Stimulated activated CD4-positive, alpha-beta T cell treated with anti-CD3 and anti-CD28 coated beads, Interleukin-12 subunit alpha, Interleukin-12 subunit beta, amount 100 ng/mL, for 24 hours (primary cell): ENCODE data around the gene COBL.
A peak's percentile ranks its signal among the peaks of the same experiment; 100 is the strongest.

Experiments
- DNase-seq, 2 experiments: peaks; one replicate each; pipeline ENCODE4 v3.0.0-alpha.2; 2020; ENCODE audit warnings: low read depth in 2 of 2

The COBL gene

DNA sequence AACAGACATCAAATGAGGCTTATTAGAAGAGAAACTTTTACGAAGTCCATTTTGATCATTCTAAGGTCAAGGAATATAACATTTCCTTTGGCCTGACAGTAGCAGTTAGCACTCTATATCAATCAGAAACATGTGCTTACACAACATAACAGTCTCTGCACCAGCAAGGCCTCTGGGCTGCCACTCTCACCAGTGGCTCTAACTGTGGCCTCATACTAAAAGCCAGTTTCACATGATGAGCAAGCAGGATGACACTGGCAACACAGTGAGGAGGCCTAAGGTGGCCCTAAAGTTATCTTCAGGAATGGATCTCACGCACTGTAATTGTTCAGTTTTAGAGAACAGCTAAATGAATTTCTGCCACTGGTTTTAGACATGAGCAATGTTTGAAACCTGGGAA, 126.8 kb downstream of the COBL start:
- DNase-seq, result no peak

DNA sequence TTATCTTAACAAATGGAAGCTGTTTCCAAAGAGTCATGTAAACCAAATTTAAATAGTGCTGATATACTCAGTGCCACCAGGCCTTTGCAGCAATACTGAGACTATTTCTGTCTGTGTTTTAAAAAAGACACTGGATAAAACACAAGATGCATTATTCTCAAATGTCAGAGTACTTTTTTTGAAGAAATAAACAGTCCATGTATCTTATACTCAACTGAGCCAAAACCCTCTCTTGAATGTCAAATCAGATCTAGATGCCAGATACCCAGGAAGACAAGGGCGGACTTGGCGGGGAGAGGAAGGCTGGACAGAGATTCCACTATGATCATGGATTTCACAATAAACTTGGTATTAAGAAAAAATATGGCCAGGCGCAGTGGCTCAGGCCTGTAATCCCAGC, 127.6 kb downstream of the COBL start:
- no peak for DNase-seq

DNA sequence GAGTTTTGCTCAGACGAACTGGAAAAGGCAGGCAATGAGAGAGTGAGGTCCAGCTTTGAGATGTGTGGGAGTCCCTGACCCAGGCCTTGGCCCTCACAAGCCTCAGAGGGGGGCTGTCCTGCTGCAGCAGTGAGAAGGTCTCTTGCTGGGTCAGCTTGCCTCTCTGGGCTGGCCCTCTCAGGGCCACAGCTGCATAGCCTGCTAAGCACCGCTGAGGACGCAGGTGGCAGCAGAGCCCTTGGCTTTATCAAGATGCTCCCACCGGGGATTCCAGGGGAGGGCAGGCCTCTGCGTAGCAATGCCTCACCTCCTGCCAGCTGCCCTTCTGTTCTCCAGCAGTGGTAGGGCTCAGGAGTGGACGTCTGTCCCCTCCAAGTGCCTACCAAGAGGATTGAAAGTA, 128.7 kb downstream of the COBL start:
- no peak for DNase-seq

DNA sequence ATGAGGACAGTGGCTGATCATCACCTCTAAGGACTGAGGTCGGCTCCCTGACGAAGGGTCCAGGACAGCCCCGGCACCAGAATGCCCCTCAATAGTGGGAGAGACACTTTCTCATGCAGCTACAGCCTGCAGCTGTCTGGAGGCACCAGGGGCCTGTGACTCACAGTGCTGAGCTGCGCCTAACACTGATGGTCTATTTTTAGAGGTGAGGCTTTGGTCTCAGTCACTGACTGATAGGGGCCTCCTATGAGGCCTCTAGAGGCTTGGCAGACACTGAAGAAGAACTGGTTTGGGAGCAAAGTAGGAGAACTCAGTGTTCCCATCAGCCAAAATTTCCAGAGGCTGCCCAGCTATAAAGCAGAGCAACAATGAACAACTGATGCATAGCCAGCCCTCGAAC, 130.1 kb downstream of the COBL start:
- DNase-seq, result no peak

DNA sequence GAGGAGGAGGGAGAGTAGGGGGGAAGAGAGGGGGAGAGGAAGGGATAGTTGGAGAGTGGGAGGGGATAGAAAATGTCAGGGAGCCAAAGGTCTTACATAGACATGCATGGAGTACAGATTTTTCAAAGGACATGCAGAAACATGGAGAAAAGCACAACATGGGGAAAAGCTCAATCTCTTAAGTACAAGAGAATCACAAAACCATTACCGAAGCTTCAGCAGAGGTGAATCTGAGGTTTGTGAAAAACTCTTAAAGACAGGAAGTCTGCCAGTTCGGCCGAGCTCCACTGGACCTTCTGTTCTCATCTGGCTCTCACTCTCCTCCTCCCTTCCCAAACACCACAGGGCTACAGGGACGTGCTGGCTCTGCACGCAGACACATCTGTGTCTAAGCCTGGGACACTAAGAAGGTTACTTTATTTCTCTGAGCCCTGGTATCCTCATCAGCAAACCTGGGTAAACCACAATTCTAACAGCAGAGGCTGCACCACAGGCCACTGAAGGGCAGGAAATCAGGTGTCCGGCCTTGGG, 133.9 kb downstream of the COBL start:
- no peak for DNase-seq

DNA sequence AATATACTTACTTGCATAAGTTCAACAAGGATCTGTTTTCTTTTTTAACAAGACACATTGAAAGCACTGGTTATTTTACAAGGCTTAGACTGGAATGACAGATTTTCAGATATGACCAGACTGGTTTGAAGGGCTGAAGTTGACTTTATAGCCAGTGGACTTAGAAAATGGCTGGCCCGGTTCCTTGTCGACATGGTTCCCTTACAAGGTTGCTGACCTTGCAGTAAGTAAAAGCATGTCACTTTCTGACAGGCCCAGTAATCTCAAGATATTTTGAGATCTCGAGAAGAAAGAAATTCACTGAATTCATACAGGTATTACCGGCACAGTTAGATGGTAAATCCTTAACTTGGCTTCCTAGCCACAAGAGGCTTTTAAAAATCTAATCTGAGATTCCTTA, 136.5 kb downstream of the COBL start:
- no peak for DNase-seq

DNA sequence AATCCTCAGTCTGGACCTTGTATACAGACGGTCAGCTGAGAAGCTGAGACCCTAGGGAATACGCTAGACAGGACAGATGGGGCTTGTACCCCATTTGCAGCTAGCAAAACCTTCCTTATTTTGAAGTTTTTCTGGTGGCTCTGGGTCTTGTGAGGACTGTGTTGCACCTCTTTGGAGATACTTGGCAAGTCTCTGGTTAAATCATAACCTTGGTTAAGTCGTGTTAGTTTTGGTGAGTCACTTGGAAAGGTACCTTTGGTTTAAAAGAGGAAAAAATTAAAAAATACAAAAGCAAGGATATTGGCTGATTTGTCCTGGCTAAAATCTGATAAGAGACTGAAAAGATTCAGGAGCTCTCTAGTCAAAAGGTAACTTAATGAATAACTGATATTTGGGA, 140.6 kb downstream of the COBL start:
- DNase-seq, result no peak

DNA sequence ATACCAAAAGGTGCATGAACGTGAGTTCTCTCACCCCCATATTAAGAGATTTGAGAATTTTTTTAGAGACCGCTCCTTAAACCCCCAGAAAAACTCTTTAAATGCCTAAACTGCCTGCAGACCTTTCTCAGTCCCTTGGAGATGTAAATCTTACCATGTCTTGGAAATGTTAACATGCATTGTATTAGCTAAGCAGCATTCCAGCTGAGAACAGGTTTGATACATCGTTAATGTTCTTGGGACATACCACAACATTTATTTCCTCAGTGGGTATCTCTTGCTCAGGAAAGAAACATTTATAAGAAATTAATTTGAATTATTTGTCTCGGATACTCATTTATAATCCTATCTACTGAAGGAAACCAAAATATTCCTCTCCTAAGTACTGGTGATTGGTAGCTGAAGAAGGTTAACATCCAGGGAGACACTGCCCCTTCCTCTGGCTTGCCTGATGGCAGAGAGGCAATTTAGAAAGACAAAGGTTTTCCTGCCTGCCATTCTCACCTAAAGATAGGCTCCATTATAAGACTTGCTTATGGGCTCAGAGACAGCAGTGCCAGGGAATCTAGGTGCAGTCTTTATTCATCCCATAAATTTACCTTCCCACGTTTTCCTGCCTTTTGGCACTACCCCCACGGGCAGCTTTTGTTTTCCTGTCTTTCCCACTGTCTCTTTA, 141.2 kb downstream of the COBL start:
- no peak for DNase-seq

DNA sequence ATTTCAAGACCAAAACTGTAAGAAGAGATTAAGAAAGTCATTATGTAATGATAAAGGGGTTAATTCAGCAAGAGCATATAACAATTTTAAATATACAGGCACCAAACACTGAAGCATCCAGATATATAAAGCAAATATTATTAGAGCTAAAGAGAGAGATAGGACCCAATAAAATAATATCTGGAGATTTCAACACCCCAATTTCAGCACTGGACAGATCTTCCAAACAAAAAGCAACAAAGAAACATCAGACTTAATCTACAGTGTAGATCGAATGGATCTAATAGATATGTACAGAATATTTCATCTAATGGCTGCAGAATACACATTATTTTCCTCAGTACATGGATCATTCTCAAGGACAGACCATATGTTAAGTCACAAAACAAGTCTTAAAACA, 151.3 kb downstream of the COBL start:
- DNase-seq, result no peak

DNA sequence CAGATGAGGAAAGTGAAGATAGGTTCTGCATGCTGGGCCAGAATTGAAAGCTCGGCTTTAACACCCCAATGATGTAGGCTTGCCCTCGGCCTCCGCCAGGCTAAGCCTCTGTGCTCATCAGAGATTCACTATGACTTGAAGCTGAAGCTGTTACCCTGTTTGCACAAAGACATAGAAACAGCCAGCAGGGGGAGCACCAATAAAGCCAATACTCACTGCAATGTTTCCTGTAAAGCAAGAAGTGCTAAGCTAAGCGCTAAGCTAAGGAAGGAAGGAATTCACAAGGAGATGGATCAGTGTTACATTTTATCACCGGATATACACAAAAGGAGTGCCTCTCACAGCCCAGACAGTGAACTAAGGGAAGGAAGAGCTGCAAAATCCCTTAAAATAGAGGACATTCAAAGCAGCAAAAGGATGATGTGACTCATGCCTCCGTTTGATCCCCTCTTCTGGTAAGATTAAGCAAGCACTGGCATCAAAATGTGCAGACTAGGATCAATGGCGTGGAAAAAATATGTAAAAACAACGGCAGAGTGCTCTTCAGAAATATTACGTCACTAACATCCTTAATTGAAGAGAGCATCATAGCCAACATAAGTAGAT, 153.8 kb downstream of the COBL start:
- peak; percentile 32 to 67 for DNase-seq

DNA sequence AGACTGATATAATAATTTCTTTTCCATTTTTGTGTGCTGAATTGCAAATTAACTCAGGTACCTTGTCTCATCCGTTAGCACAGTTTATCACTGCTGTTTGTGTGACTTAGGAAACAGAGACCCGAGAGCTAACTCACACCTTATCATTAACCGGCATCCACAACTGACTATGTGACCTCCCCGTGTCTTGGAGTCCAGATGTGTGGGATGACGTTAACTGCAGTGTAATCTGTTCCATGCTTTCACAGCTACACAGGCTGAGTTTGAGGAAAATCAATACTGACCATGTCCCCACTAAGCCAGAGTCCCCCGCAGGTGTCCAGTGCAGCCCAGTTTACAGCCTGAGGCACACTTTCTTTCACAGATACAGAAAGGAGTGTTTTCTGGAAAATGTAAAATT, 154.7 kb downstream of the COBL start:
- no peak for DNase-seq

DNA sequence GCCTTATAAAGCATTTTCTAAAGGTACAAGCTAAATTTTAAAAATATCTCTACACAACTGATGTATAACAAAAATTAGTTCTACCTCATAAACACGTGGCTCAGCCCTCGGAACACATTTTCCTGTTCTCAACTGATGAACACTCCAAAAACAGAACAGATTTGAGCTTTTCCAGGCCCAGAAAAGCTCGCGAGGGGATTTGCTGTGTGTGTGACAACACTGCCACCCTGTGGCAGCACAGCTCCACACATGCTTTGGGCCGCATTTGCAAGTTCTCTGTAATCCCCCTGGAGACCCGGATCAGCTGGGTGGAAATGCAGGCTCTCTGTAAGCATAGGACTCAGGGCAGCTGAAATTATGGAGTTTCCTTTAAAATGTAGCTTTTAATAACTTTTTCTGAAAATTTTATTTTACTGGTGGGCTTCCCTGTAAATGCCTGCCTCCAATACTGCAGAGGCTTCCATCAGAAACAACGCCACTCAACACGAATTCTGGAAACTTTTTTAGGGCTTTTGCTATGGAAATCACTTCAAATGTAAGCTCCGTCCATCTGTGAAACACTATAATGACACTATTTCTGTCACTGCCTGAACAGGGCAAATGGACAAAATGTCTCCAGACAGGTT, 155.5 kb downstream of the COBL start:
- DNase-seq, result peak; percentile 28 to 43

DNA sequence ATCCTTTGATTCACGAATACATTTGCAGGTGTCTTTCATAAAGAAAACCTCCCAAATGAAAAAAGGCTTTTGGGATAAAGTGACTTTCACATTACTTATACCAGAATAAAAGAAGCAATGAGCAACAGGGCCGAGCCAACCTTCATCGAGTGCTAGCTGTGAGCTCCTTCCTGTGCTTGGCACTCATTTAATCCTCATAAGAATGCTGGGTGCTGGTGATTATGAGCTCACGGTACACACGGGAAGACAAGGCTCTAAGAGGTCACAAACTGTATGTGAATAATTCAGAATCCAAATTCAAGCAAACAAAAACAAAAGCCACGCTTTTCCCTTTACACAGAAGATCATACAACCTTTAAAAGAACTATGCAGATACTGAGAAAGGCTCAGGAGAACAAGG, 156.2 kb downstream of the COBL start:
- DNase-seq, result no peak

DNA sequence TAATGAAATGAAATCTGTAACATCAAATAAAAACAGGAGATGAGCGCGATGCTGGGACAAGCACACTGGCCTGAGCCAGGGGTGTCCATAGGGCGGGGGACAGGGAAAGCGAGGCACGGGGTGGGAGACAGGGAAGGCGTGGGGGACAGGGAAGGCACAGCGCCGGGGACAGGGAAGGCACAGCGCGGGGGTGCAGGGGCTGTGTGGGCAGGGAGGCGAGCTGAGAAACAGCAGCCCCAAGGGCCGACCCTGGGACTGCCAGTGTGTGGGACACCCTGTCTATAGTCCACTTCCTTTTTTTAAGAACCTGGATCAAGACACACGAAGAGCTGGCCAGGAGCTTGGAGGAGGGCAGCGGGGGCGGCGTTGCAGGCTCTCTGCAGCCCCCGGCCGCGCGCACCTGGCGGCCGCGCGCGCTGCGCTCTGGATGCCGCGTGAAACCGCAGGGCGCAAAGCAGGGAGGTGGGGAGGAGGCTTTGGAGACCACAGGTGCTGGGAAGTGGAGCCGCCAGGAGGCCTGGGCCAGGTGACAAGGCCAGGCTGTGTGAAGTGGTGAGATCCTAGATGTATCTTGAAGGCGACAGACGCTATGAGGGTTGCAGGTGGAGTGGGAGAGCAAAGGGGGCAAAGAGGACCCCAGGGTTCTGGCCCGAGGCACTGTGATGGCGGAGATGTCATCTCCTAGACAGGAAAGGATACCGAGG, 157.7 kb downstream of the COBL start:
- no peak for DNase-seq

DNA sequence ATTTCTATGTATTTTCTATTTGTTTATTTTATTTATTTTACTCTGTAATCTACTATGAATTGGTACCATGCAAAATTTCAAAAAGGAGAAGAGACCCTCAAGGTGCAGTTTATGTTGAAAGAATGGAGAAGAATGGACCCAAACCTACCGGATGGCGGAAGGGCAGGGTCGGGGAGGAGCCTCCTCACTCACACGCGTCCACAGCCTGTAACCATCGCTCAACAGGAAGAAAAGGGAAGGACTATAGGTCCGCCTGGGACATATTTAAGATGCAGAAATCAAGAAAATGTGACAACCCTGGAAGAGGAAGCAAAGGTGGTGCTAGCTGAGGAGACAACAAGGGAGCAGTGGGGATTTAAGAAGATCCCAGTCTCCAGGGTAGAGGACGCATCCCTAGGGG, 158.4 kb downstream of the COBL start:
- DNase-seq, result no peak

DNA sequence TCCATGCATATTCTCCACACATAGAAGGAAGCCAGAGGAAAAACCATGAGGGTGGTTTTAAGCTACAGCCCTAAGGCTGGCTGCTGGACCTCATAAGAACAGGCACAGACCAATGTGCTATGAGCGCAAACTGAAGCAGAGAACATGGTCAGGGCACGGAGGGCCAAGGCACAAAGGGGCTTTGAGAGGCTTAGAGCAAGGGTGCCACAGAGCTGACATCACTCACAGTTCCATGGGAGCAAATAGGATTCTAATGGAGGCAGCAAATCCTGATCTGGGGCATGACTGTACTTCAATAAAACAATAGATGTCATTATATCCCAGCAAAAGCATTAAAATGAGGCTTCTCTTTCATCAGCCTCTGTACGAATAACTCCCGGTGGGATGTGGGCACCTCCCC, 162.4 kb downstream of the COBL start:
- DNase-seq, result no peak

DNA sequence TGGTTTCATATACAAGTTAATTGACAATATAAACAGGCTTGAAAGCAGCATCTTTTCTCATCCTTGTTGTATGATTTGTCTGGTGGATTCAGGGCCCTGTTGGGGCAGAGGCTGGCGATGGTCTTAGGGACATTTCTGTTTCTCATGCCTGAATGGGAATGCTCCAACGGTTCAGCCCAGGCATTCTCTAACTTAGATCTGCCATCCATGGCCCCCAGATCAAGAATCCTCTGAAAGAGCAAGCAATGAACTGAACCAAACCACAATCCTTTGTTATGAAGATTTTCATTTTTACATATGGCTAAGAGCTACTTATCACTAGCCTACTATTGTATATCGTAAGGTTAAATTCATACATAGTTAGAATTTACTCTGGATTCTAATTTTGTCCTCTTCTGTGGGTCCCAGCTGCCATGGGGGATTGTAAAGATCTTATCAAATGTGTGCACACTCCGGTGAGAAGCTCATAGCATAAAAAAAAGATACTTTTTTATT, 163.9 kb downstream of the COBL start:
- no peak for DNase-seq

DNA sequence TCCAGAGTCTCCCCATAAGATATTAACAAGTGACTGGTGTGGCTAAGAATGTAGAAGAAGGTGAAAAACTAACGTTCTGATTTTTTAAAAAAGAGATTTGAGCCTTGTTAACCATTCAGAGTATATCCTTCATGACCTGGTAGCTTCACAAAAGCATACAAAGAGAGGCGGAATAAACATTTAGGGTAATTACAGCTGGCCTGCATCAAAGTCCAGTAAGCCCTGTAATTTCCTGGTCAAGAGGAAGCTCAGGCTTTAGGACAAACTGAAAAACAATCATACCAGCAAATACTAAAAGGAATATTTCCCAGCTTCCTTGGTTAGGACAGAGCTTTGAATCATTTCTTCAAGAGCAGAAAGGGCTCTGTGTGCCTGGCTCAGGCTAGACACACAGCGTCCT, 165.2 kb downstream of the COBL start:
- no peak for DNase-seq

DNA sequence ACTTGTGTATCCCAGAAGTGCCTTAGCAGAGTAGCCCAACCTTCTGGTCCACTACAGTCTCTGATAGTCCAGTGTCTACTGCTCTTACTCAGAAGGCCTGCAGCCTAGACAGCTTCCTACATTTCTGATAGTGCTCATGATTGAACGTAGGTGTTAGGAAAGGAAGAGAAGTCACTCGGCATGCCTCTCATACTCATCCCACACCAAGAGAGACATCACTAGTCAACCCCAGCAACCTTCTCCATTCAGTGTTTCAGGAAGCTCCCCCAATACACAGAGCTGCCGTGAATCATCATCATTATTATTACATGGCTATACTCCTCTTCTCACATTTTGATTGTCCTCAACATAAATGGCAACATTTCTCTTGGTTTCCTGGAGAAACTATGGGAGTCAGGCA, 166.4 kb downstream of the COBL start:
- DNase-seq, result no peak

DNA sequence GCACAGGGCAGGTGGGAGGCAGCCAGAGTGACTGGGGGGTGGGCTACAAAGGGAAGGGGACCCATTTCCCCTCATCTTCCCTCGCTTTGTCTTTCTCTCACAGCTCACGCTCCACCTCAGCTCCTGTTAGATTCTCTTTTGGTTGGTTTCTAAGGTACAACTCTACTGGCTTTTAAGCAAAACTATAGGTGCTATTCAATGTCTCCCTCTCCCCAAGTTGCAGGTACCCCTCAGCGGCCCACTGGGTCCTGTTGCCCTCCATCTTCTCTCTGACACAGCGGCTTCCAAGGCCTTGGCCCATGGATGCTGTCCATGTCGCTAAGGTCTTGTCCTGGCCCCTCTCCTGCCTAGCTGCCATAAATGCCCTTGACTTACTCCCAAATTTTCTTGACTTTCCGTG, 168.4 kb downstream of the COBL start:
- DNase-seq, result no peak

DNA sequence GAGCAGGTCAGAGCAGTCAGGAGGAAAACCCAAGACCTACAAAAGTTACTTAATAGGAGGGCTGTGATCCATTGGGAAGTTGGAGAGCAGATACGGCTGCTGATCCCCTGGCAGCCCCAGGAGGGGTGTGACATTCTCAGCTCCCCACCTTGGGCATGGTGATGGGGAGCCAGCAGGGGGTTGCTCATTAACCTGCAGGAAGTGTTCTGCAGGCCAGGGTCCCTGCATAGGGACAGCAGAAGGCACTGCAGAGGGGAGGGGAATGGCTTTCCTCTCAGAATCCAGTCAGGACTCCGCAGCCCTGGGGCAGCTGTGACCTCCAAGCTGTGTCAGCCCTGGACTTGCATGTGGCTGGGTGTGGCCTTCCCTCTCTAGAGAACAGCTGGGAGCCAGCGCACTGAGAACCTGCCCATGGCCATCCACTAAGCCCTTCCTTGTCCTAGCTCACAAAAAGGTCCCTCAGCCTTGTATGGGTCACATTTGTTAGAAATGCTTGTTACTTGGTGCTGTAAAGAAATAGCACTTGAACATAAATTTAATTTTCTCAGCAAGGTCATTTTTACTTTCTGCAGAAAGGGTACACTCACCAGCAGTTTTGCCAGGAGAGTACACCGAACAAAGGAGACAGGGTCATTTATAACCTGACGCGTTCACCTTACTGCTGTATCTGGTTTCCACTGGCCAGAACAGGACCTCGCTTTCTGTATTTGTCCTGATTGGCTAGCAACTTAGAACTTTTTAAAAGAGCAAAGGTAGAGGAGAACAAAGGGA, 169.6 kb downstream of the COBL start:
- DNase-seq, result no peak

DNA sequence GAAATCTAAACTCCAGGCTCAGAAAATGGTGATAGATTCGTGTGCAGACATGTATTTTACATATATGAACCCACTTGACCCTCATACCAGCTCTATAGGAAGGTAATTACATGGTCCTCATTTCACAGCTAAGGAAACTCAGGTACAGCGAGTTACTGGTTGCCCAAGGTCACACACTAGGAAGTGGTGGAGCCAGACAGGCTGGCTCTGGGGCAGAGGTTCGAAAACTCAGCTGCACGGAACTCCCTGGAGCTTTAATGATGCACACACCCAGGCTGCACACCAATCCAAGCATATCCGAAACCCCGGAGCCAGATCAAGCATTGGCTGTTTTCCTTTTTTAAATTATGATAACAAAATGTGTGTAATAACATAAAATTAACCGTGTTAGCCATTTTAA, 172.4 kb downstream of the COBL start:
- DNase-seq, result no peak
